Fibroblast of skin of left quadriceps (primary cell): ENCODE results near the gene EPHA3.
"Not testable (repeated sequence)": the region's sequence is repeated elsewhere in the genome, so short reads cannot be mapped to it uniquely, and the experiment has no call there.

Experiments
- DNase-seq, 2 experiments: peaks; one replicate each; pipeline ENCODE4 v3.0.0-alpha.2; 2013; ENCODE audit warnings: low read depth in 2 of 2

The EPHA3 gene

GRCh38 chr3:89280822-89281365, 173.5 kb downstream of the EPHA3 start:
- no peak for DNase-seq

DNA sequence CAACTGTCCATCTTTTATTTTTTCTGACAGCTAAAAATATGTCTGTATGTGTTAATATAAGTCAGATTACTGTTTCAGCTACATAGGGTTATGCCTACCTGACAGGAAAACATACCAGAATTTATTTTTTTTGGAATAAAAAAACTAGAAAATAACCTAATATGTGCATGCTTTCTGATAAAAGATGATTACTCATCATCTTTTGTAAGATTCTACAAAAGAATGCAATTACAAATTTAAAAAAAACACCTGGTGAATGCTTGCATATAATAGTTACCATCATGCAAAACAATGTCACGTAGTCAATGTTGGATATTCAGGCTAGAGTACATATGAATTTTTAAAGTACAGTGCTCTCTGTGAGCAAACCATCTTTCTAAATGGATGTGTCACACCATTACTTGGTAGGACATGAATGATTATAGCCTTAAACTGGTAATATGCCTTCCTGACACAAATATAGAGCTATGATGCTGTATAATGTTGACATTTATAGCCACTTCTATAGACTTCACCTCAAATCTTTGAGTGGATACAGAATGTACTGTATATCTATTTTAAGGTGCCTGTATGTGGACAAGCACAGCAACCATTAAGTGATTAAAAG, 180.6 kb downstream of the EPHA3 start:
- DNase-seq: no peak

DNA sequence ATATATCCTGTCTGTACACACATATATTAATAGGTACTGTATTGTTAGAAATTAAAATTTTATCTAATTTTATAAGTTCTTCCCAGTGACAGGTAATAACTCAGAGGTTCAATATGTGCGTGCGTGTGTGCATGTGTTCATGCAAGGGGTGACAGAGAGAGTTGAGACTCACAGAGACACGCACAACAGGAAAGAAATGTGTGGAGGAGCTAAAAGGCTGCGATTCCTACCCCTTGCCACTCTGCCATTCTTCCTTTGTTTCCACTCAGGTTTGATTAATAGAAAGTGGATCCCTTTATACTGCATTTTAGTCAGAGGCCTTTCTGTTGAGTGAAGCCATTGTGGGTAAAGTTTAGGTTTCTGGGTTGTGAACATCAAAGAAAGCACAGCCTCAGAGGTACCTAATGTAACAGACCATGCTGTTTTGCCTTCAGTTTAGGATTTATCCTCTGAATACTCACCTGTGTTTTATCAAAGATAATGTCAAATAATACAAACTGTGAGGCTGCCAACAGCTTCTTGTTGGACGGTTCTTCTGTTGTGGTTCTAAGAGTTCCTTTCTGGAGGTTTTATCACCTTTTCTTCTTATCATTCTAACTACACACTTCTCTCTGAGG, 182.3 kb downstream of the EPHA3 start:
- DNase-seq: no peak

DNA sequence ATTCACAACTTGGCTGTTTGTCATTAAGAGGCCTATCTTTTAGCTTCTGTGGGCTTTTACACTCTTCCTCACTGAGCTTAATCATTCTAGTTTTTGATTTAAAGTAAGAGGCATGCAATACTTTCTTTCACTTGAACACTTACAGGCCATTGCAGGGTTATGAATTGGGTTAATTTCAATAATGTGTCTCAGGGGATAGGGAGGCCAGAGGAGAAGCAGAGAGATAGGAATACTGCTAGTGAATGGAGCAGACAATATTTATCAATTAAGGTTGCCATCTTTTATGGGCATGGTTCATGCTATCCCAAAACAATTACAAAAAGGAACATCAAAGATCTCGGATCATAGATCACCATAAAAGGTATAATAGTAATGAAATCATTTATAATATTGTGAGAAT, 189.8 kb downstream of the EPHA3 start:
- no peak for DNase-seq

GRCh38 chr3:89300526-89300925, 193.1 kb downstream of the EPHA3 start:
- no peak for DNase-seq

GRCh38 chr3:89300981-89301380, 193.6 kb downstream of the EPHA3 start:
- DNase-seq: peak; percentile 42 to 49

GRCh38 chr3:89303701-89304100, 196.3 kb downstream of the EPHA3 start:
- peak; percentile 34 to 47 for DNase-seq

GRCh38 chr3:89306540-89306939, 199.1 kb downstream of the EPHA3 start:
- no peak for DNase-seq

DNA sequence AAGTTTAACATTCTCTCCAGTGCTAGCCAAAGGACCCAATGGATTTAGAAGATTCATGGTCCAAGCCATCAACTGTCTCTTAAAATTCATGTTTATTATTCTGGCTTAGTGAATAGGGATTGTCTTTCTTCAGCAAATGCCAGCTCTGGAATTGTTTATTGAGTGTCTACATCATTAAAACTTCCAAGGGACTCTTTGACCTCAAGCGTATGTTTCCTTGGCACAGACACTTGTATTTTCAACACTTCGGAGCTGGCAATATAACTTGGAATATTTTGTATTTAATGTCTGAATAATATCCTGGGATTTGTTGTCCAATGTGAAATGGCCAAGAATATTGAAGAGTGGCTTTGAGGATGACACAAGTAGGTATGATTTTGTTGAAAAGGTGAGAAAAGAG, 204.2 kb downstream of the EPHA3 start:
- DNase-seq: no peak

GRCh38 chr3:89312141-89312540, 204.7 kb downstream of the EPHA3 start:
- DNase-seq: no peak

GRCh38 chr3:89314454-89315098, 207.2 kb downstream of the EPHA3 start:
- DNase-seq: peak; percentile 10 to 20

DNA sequence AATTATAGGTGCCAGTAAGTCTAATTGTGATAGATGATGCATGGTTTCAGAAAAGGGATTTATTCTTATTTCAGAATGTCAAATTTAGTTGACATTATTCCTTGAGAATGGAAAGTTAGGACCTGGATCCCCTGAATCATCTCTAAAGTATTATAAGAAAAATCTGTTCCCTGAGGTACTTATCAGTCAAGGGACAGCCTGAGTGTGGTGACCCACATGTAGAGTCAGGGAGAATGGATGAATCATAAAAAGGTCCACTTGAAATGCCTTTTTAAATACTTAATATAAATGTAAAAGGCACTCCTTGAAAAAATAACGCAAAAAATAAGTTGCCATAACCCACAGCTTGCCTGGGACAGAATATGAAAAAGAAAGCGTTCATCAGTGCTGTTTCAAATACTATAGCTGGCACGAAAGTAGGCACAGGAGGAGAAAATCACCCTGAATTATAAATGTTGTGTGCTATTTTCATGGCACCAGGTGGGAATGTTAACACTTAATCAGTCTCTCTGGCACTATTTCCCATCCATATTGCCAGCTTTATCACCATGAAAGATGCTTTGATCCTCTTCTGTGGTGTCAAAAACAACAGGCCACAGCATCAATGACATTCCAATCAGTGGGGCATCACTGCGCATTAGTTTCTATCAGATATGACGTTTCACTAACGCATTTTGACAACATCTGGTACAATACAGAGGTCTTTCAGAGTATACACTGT, 208.5 kb downstream of the EPHA3 start:
- DNase-seq: no peak

DNA sequence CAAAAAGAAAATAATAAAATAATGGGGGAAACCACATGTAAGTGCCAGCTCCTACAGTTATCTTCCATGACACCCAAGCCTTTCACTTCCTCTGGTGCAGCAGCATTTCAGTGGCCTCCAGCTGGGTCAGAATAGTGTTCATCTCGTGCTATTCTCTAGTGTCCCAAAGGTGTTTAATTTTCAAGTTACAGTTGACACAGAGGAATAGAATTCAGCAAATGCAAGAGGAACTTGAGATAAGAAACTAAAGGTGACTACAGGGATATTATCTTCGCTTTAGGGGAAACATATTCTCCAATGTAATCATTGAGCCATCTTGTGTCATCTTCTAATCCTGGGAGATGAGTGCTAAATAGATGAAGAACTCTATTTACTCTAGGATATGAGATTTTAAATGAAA, 212.8 kb downstream of the EPHA3 start:
- no peak for DNase-seq

GRCh38 chr3:89326997-89327396, 219.6 kb downstream of the EPHA3 start:
- no peak for DNase-seq

- no peak for DNase-seq
Measured at GRCh38 chr3:89332386-89332785, 225.0 kb downstream of the EPHA3 start.

GRCh38 chr3:89332793-89333192, 225.4 kb downstream of the EPHA3 start:
- DNase-seq: peak in 1 of 2 experiments; percentile 15

GRCh38 chr3:89335693-89336092, 228.3 kb downstream of the EPHA3 start:
- DNase-seq: no peak

- DNase-seq: no peak
Measured at GRCh38 chr3:89340408-89340807, 233.0 kb downstream of the EPHA3 start.

GRCh38 chr3:89344076-89344475, 236.7 kb downstream of the EPHA3 start:
- no peak for DNase-seq

DNA sequence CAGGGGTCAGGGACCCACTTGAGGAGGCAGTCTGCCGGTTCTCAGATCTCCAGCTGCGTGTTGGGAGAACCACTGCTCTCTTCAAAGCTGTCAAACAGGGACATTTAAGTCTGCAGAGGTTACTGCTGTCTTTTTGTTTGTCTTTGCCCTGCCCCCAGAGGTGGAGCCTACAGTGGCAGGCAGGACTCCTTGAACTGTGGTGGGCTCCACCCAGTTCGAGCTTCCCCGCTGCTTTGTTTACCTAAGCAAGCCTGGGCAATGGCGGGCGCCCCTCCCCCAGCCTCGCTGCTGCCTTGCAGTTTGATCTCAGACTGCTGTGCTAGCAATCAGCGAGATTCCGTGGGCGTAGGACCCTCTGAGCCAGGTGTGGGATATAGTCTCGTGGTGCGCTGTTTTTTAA, 243.5 kb downstream of the EPHA3 start:
- DNase-seq: not testable (repeated sequence)

DNA sequence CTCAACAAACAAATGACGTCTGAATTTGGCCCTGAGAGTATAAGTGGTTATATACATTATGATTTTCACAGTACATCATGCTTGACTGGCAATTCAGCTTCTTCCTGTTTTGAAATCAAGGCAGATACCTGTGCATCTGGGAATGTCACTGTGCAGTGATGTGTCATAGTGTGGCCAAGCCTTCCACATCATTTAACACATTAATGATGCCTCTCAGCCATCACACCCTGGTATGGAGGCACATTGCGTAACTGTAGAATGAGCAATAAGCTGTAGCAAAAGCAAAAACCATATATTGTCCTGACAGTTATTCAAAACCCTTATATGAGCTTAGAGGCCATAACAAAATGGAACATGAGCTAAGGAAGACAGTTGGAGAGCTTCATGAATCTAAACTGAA, 246.0 kb downstream of the EPHA3 start:
- peak in 1 of 2 experiments; percentile 21 for DNase-seq

- no peak for DNase-seq
Measured at GRCh38 chr3:89358281-89358680, 250.9 kb downstream of the EPHA3 start.
